MG63 (cell line): ENCODE measurements around the gene LPAR5. TPM values are rescaled to one million over a fixed set of nuclear protein-coding genes. Genes with fewer than 3 reads are reported as not detected.

Experiments used
- DNase-seq: peaks from one replicate; pipeline ENCODE4 v3.0.0-alpha.2; 2020
- H3K27me3 ChIP-seq: fragments of 250-450 bp; sonication (Bioruptor Pico); 2 replicates; pipeline ENCODE4 v1.5.1; 2020; ENCODE audit warnings: mild to moderate bottlenecking, moderate library complexity
- H3K36me3 ChIP-seq: fragments of 250-450 bp; sonication (Bioruptor Pico); 2 replicates; pipeline ENCODE4 v1.5.1; 2020; ENCODE audit warnings: mild to moderate bottlenecking, moderate library complexity
- H3K4me3 ChIP-seq: fragments of 250-450 bp; sonication (Bioruptor Pico); 2 replicates; pipeline ENCODE4 v1.5.1; 2020; ENCODE audit warnings: mild to moderate bottlenecking, moderate library complexity
- H3K9me3 ChIP-seq: fragments of 250-450 bp; sonication (Bioruptor Pico); 2 replicates; pipeline ENCODE4 v1.5.1; 2020; ENCODE audit warnings: mild to moderate bottlenecking, moderate library complexity
- total RNA-seq: library from RNA; depleted of rRNA; stranded (reverse); fragments of >200 nt; shearing (Covaris generic); gene quantifications from 2 replicates; pipeline ENCODE4 v1.2.3, GENCODE V29; 2014; ENCODE audit warnings: low replicate concordance; rRNA removed

Gene LPAR5
- total RNA-seq, result 0.03 TPM in 1 of 2 replicates, not detected in the other

- H3K9me3 ChIP-seq, result no peaks in the 10 kb centered on the region
- no peaks in the 10 kb centered on the region for H3K27me3 ChIP-seq
- DNase-seq, result peak; percentile 85
- H3K4me3 ChIP-seq, result no peak within 1 kb of the TSS
- no peaks in the 10 kb centered on the region for H3K36me3 ChIP-seq
Measured at GRCh38 chr12:6635856-6636531, at the start of gene LPAR5. LPAR5 (minus strand) TSS chr12:6635959; CDS start chr12:6621248, 14,711 bp downstream.

- no peak for DNase-seq
- H3K27me3 ChIP-seq, result no peaks in the 10 kb centered on the region
- H3K36me3 ChIP-seq, result peaks cover 40% of the 10 kb centered on the region
- H3K9me3 ChIP-seq, result no peaks in the 10 kb centered on the region
- no peak overlapping the region for H3K4me3 ChIP-seq
Measured at GRCh38 chr12:6684609-6685008, 48.9 kb upstream of the LPAR5 start.

GRCh38 chr12:6676962-6677361, 41.2 kb upstream of the LPAR5 start:
- no peaks in the 10 kb centered on the region for H3K9me3 ChIP-seq
- no peak overlapping the region for H3K4me3 ChIP-seq
- no peaks in the 10 kb centered on the region for H3K27me3 ChIP-seq
- H3K36me3 ChIP-seq, result peaks cover 78% of the 10 kb centered on the region
- no peak for DNase-seq

GRCh38 chr12:6672143-6672542, 36.4 kb upstream of the LPAR5 start:
- no peaks in the 10 kb centered on the region for H3K9me3 ChIP-seq
- no peak for DNase-seq
- no peaks in the 10 kb centered on the region for H3K27me3 ChIP-seq
- no peak overlapping the region for H3K4me3 ChIP-seq
- peaks cover 84% of the 10 kb centered on the region for H3K36me3 ChIP-seq

DNA sequence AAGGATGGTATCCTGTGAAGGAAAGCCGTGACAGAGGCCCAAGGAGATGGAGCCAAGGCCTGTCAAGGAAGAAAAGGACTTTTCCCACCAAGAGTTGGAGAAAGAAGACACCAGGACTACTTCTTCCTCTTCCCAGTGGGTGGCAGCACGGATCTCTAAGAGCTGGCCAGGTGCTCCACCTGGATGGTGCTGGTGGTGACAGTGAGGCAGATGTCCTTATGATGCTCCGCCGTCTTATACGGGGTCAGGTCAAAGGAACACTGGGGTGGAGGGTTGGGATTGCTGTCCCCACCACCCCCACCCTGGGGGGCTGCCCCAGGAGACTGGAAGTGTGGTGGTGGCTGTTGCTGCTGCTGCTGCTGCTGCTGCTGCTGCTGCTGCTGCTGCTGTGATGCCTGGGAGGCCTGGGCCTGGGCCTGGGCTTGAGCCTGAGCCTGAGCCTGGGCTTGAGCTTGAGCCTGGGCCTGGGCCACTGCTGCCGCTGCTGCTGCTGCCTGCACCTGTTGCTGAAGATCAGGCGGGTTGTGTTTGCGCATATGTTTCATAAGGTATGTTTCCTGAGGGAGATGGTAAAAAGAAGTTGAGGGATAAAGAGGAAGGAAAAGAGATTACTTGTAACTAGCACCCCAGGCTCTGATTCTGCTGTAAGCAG, 31.9 kb upstream of the LPAR5 start:
- Histone ChIP-seq H3K4me3 (no peak overlapping the region), H3K36me3 (peaks cover 55% of the 10 kb centered on the region), H3K9me3 (no peaks in the 10 kb centered on the region), H3K27me3 (no peaks in the 10 kb centered on the region)
- no peak for DNase-seq

- no peak for DNase-seq
- H3K4me3 ChIP-seq, result no peak overlapping the region
- H3K36me3 ChIP-seq, result peaks cover 42% of the 10 kb centered on the region
- H3K27me3 ChIP-seq, result no peaks in the 10 kb centered on the region
- H3K9me3 ChIP-seq, result no peaks in the 10 kb centered on the region
Measured at GRCh38 chr12:6666211-6666610, 30.5 kb upstream of the LPAR5 start.

DNA sequence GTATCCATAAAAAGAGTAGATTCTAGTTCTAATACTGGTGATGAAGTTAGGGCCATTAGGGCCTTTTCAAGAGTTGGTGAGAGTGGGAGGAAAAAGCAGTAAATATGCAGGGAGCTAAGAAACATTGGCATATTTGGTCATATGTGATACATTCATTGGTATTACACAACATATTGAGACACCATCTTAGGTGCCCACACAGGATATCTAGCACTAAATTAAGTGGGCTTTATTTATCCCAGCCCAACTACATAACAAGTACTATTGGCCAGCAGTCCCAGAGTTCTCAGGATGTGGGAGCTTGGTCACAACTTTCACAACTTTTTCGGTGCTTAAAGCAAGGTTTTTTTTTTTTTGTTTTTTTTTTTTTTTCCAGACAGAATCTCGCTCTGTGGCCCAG, 29.1 kb upstream of the LPAR5 start:
- H3K27me3 ChIP-seq, result no peaks in the 10 kb centered on the region
- no peak for DNase-seq
- H3K4me3 ChIP-seq, result no peak overlapping the region
- peaks cover 29% of the 10 kb centered on the region for H3K36me3 ChIP-seq
- H3K9me3 ChIP-seq, result no peaks in the 10 kb centered on the region

DNA sequence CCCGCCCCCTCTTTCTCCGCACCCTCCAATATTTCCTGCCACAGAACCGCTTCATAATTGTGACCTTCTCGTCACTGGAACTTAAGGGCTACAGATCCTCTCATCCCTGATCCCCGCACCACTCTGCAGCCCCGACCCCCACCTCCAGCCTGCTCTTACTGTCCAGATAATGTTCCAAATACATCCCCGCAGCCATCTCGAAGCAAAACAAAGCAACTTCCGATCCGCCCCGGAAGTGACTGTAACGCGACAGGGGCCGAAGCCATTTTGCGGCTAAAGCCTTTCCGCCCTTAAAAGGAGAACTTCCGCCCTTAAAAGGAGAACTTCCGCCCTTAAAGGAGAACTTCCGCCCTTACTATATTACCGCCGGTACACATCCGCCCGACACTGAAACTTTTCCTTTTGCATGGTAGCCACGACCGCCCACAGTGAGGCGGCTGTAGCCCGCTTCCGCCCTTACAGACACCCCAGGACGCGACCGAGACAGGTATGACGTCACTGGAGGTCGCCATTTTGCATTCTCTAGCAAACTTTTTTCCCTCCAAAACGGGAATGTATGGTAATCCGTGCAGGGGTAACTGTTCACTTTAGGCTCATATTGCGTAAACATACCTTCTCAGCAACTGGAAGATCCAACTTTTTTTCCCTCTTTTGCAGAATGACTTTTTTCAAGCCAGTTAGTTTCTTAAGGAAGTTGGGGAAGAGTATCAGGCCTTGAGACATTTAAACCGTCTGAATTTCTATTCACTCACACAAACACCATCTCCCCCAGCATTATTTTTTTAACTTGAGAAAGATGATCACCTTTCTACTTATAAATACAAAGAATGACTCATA, 27.4 kb upstream of the LPAR5 start, which contains the start of gene ING4:
Gene ING4, minus strand, starts transcription at position 214 of the 837 bp plus-strand sequence. Its CDS starts 18 bp downstream, at position 196.
- DNase-seq, result peak; percentile 98
- Histone ChIP-seq H3K36me3 (peaks cover 17% of the 10 kb centered on the region), H3K9me3 (no peaks in the 10 kb centered on the region), H3K27me3 (no peaks in the 10 kb centered on the region), H3K4me3 (peak within 1 kb of the TSS; percentile 81)

- no peak for DNase-seq
Measured at GRCh38 chr12:6662602-6662905, 26.8 kb upstream of the LPAR5 start.

DNA sequence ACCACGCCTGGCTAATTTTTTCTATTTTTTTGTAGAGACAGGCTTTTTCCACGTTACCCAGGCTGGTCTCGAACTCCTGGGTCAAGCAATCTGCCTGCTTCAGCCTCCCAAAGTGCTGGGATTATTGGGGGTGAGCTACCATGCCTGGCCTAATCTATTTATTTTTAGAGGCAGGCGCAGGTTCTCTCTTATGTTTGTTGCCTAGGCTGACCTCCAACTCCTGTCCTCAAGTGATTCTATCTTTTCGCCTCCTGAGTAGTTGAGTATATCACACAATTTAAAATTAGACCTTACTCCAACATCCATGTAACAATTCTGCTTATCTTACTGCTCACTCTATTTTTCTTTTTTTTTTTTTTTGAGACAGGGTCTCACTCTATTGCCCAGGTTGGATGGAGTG, 18.2 kb upstream of the LPAR5 start:
- H3K27me3 ChIP-seq, result no peaks in the 10 kb centered on the region
- no peaks in the 10 kb centered on the region for H3K9me3 ChIP-seq
- H3K4me3 ChIP-seq, result no peak overlapping the region
- no peak for DNase-seq
- H3K36me3 ChIP-seq, result peaks cover 15% of the 10 kb centered on the region

More at GRCh38 chr12:6662602-6662905, 26.8 kb upstream of the LPAR5 start:
- H3K36me3 ChIP-seq, result peaks cover 12% of the 10 kb centered on the region
- H3K27me3 ChIP-seq, result no peaks in the 10 kb centered on the region
- no peaks in the 10 kb centered on the region for H3K9me3 ChIP-seq
- H3K4me3 ChIP-seq, result peak overlapping the region; percentile 81

DNA sequence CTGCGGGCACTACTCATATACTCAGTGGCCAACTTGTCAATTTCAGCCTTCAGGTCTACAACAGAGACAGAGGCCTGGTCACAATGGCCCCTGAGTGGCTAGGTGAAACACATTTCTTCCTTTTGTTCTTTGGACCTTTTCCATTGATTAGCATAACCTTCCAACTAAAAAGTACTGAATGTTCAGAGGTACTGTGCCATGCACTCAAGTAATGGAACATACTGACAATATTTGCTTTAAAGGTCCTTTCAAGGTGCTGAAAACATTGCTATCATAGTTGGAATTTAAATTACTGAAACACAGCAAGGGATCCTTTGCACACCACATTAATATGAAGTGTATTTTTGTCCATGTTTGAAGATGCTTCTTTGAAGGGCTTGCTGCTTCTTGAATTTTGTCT, 17.6 kb upstream of the LPAR5 start:
- H3K27me3 ChIP-seq, result no peaks in the 10 kb centered on the region
- no peak overlapping the region for H3K4me3 ChIP-seq
- H3K36me3 ChIP-seq, result peaks cover 15% of the 10 kb centered on the region
- DNase-seq, result no peak
- H3K9me3 ChIP-seq, result no peaks in the 10 kb centered on the region

DNA sequence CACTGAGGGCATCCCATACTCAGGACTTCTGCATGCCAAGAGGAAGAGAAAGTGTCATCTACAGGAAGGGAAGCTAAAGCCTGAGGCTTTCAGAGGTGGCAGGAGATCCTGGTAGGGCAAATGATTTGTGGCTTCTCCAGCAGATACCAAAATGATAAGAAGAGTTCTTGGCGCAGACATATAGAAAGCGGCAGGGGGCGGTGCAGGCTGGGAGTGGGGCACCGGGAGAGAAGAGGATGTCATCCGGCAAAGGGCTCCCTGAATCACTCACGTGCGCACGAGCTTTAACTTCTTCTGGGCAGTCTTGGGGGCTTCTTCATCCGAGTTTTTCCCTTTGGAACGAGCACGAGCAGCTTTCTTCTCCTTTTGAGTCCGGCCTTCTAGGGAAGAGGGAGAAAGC, 16.6 kb upstream of the LPAR5 start:
- Histone ChIP-seq H3K4me3 (no peak overlapping the region), H3K36me3 (peaks cover 15% of the 10 kb centered on the region), H3K9me3 (no peaks in the 10 kb centered on the region), H3K27me3 (no peaks in the 10 kb centered on the region)
- no peak for DNase-seq

GRCh38 chr12:6650832-6651231, 15.1 kb upstream of the LPAR5 start:
- H3K9me3 ChIP-seq, result no peaks in the 10 kb centered on the region
- no peak for DNase-seq
- peaks cover 8% of the 10 kb centered on the region for H3K36me3 ChIP-seq
- no peak overlapping the region for H3K4me3 ChIP-seq
- H3K27me3 ChIP-seq, result no peaks in the 10 kb centered on the region

DNA sequence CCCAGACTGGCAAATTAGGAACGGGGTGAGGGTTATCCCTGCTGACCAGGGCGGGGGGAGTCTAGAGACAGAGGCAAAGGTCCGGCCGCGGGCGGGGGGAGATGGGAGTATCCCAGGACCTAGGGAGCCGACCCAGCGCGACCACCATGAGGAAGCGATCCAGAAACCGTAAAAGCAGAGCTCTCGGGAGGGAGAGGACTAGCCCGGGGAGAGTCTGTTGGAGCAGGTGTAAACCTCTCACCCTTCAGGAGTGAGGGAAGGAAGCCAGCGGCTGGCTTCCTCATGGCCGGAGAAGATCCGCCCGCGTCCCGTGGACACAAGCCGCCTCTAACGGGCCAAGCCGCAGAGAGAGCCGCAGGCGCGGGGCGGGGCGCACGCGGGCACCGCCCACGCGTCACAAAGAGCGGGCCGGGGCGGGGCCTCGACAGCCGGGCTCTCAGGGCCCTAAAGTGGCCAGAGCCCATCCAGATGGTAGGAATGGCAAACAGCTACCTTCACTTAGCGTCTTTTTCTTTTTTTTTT, 11.4 kb upstream of the LPAR5 start, which contains the start of gene ACRBP:
Gene ACRBP, minus strand, starts transcription at position 350 of the 522 bp plus-strand sequence. Its CDS starts 66 bp downstream, at position 284.
- Histone ChIP-seq H3K27me3 (no peaks in the 10 kb centered on the region), H3K9me3 (no peaks in the 10 kb centered on the region), H3K36me3 (no peaks in the 10 kb centered on the region), H3K4me3 (no peak within 1 kb of the TSS)
- no peak for DNase-seq

DNA sequence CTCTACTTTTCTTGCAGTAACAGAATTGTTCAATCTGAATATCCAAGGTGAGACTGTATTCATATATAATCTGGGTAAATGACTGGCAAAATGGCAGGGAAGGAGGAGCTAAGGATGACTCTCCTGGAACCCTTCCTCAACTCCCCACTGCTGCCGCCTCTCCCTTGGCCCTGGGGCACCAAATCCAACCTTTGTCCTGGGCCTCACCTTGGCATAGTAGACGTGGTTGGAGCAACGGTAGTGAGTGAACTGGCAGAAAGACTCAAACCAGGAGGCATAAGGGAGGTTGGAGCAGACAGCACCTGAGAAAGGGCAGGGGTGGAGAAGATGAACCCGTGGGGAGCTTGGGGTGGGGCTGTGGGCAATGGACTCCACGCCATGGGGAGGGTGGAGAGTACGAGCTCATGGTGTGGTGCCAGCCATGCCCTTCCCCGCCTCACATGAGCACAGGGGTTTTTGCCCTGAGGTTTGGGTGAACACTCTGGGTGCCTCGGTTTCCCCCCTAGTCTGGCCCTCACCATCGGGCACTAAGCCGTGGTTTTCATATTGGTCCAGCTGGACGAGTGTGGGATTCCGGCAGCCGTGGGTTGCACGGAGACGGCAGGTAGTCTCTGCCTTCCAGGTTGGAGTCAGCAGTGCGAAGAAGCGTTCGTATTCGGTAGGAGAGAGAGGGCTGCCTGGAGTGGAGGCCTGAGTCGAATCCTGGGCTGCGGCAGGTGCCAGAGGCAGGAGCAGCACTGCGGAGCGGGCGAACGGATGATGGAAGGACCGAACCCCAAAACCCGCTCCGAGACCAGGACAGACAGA, 10.7 kb upstream of the LPAR5 start:
- Histone ChIP-seq H3K36me3 (no peaks in the 10 kb centered on the region), H3K27me3 (no peaks in the 10 kb centered on the region), H3K4me3 (no peak overlapping the region), H3K9me3 (no peaks in the 10 kb centered on the region)
- no peak for DNase-seq

GRCh38 chr12:6644903-6645302, 9.1 kb upstream of the LPAR5 start:
- Histone ChIP-seq H3K27me3 (no peaks in the 10 kb centered on the region), H3K9me3 (no peaks in the 10 kb centered on the region), H3K4me3 (no peak overlapping the region), H3K36me3 (no peaks in the 10 kb centered on the region)
- peak; percentile 10 for DNase-seq
